Measurements from ENCODE around the gene B4GALT6.

B4GALT6 gene

GRCh38 chr18:31675404-31675803 is 9.0 kb downstream of the B4GALT6 start:
- Histone ChIP-seq H2AFZ (ENCODE audit: low read depth, low read length) (no peak overlapping the region), H3K9ac (ENCODE audit: low read length) (no peak overlapping the region), H3K36me3 (ENCODE audit: control insufficient read depth in 1 of 2, insufficient read depth in 2 of 2, low read depth in 1 of 2, low read length in 2 of 2) (no peaks in the 10 kb centered on the region), H3K23ac (ENCODE audit: low read length in 2 of 2) (no peak overlapping the region), H3K14ac (ENCODE audit: low read length in 2 of 2) (no peak overlapping the region), H3K27ac (ENCODE audit: low read length, poor library complexity, severe bottlenecking) (no peak overlapping the region), H4K91ac (ENCODE audit: low read length) (no peak overlapping the region), H3K27me3 (ENCODE audit: control insufficient read depth in 1 of 2, insufficient read depth in 1 of 2, low read length in 2 of 2) (no peaks in the 10 kb centered on the region), H3K4me2 (ENCODE audit: low read length, poor library complexity, severe bottlenecking) (no peak overlapping the region), H3K79me1 (replicated peaks; ENCODE audit: low read length, poor library complexity, severe bottlenecking) (peaks cover 25% of the 10 kb centered on the region), H3K9me3 (ENCODE audit: control insufficient read depth, low read length) (no peaks in the 10 kb centered on the region), H3K4ac (ENCODE audit: low read depth in 1 of 2, low read length in 2 of 2) (no peak overlapping the region), H3K4me1 (ENCODE audit: control insufficient read depth, insufficient read depth, low read depth, low read length) (peaks cover 4% of the 10 kb centered on the region), H3K4me3 (ENCODE audit: insufficient read depth in 1 of 2, low read depth in 1 of 2, low read length in 2 of 2) (no peak overlapping the region), H2AK5ac (ENCODE audit: low read length, severe bottlenecking) (no peak overlapping the region), H2BK120ac (ENCODE audit: low read depth, low read length) (no peak overlapping the region), H2BK15ac (ENCODE audit: low read depth, poor library complexity, severe bottlenecking) (no peak overlapping the region), H2BK12ac (ENCODE audit: low read length in 2 of 2) (no peak overlapping the region), H2BK5ac (ENCODE audit: low read depth, low read length, poor library complexity, severe bottlenecking) (no peak overlapping the region), H4K8ac (ENCODE audit: low read length) (no peak overlapping the region), H3K18ac (ENCODE audit: low read depth in 1 of 2, low read length in 2 of 2) (no peak overlapping the region)
- no peak for DNase-seq

- no peaks in the 10 kb centered on the region for H3K9me3 ChIP-seq (ENCODE audit: control insufficient read depth, low read length)
- no peak overlapping the region for H3K4me2 ChIP-seq (ENCODE audit: low read length, poor library complexity, severe bottlenecking)
- H3K4me1 ChIP-seq (ENCODE audit: control insufficient read depth, insufficient read depth, low read depth, low read length) = peaks cover 4% of the 10 kb centered on the region
- no peak overlapping the region for H3K23ac ChIP-seq (ENCODE audit: low read length in 2 of 2)
- H3K27ac ChIP-seq (ENCODE audit: low read length, poor library complexity, severe bottlenecking) = no peak overlapping the region
- H2AFZ ChIP-seq (ENCODE audit: low read depth, low read length) = no peak overlapping the region
- no peak for DNase-seq
- H4K8ac ChIP-seq (ENCODE audit: low read length) = no peak overlapping the region
- H3K4ac ChIP-seq (ENCODE audit: low read depth in 1 of 2, low read length in 2 of 2) = no peak overlapping the region
- peak overlapping the region in 1 of 2 experiments; percentile 42 for H3K4me3 ChIP-seq (ENCODE audit: insufficient read depth in 1 of 2, low read depth in 1 of 2, low read length in 2 of 2)
- no peak overlapping the region for H3K14ac ChIP-seq (ENCODE audit: low read length in 2 of 2)
- H3K79me1 ChIP-seq (replicated peaks; ENCODE audit: low read length, poor library complexity, severe bottlenecking) = peaks cover 14% of the 10 kb centered on the region
- no peaks in the 10 kb centered on the region for H3K27me3 ChIP-seq (ENCODE audit: control insufficient read depth in 1 of 2, insufficient read depth in 1 of 2, low read length in 2 of 2)
- H3K9ac ChIP-seq (ENCODE audit: low read length) = peak overlapping the region; percentile 54
- peak overlapping the region in 1 of 2 experiments; percentile 96 for H3K18ac ChIP-seq (ENCODE audit: low read depth in 1 of 2, low read length in 2 of 2)
- no peak overlapping the region for H4K91ac ChIP-seq (ENCODE audit: low read length)
- no peaks in the 10 kb centered on the region for H3K36me3 ChIP-seq (ENCODE audit: control insufficient read depth in 1 of 2, insufficient read depth in 2 of 2, low read depth in 1 of 2, low read length in 2 of 2)
- H2BK12ac ChIP-seq (ENCODE audit: low read length in 2 of 2) = no peak overlapping the region
- H2BK15ac ChIP-seq (ENCODE audit: low read depth, poor library complexity, severe bottlenecking) = no peak overlapping the region
- H2BK5ac ChIP-seq (ENCODE audit: low read depth, low read length, poor library complexity, severe bottlenecking) = no peak overlapping the region
- no peak overlapping the region for H2AK5ac ChIP-seq (ENCODE audit: low read length, severe bottlenecking)
- H2BK120ac ChIP-seq (ENCODE audit: low read depth, low read length) = no peak overlapping the region
Measured at GRCh38 chr18:31672628-31673135, 11.7 kb downstream of the B4GALT6 start.

GRCh38 chr18:31671951-31672350 is 12.4 kb downstream of the B4GALT6 start:
- no peak overlapping the region for H2BK120ac ChIP-seq (ENCODE audit: low read depth, low read length)

GRCh38 chr18:31669541-31669940 is 14.8 kb downstream of the B4GALT6 start:
- Histone ChIP-seq H3K4me2 (ENCODE audit: low read length, poor library complexity, severe bottlenecking) (no peak overlapping the region), H2BK15ac (ENCODE audit: low read depth, poor library complexity, severe bottlenecking) (no peak overlapping the region), H3K4me1 (ENCODE audit: control insufficient read depth, insufficient read depth, low read depth, low read length) (peaks cover 4% of the 10 kb centered on the region), H3K14ac (ENCODE audit: low read length in 2 of 2) (no peak overlapping the region), H3K23ac (ENCODE audit: low read length in 2 of 2) (no peak overlapping the region), H4K8ac (ENCODE audit: low read length) (no peak overlapping the region), H3K9ac (ENCODE audit: low read length) (no peak overlapping the region), H3K27me3 (ENCODE audit: control insufficient read depth in 1 of 2, insufficient read depth in 1 of 2, low read length in 2 of 2) (no peaks in the 10 kb centered on the region), H2AK5ac (ENCODE audit: low read length, severe bottlenecking) (no peak overlapping the region), H3K4me3 (ENCODE audit: insufficient read depth in 1 of 2, low read depth in 1 of 2, low read length in 2 of 2) (no peak overlapping the region), H3K27ac (ENCODE audit: low read length, poor library complexity, severe bottlenecking) (no peak overlapping the region), H3K18ac (ENCODE audit: low read depth in 1 of 2, low read length in 2 of 2) (no peak overlapping the region), H2BK5ac (ENCODE audit: low read depth, low read length, poor library complexity, severe bottlenecking) (no peak overlapping the region), H2BK120ac (ENCODE audit: low read depth, low read length) (no peak overlapping the region), H2BK12ac (ENCODE audit: low read length in 2 of 2) (no peak overlapping the region), H3K36me3 (ENCODE audit: control insufficient read depth in 1 of 2, insufficient read depth in 2 of 2, low read depth in 1 of 2, low read length in 2 of 2) (no peaks in the 10 kb centered on the region), H4K91ac (ENCODE audit: low read length) (no peak overlapping the region), H3K4ac (ENCODE audit: low read depth in 1 of 2, low read length in 2 of 2) (no peak overlapping the region), H3K79me1 (replicated peaks; ENCODE audit: low read length, poor library complexity, severe bottlenecking) (peaks cover 12% of the 10 kb centered on the region), H3K9me3 (ENCODE audit: control insufficient read depth, low read length) (no peaks in the 10 kb centered on the region), H2AFZ (ENCODE audit: low read depth, low read length) (no peak overlapping the region)
- WGBS = 71% methylated on average over 1 of the region's 2 CpGs
- no peak for DNase-seq

More at GRCh38 chr18:31671951-31672350, 12.4 kb downstream of the B4GALT6 start:
- Histone ChIP-seq H3K9ac (ENCODE audit: low read length) (peak overlapping the region; percentile 54), H2AFZ (ENCODE audit: low read depth, low read length) (no peak overlapping the region), H3K4me3 (ENCODE audit: insufficient read depth in 1 of 2, low read depth in 1 of 2, low read length in 2 of 2) (no peak overlapping the region), H3K4ac (ENCODE audit: low read depth in 1 of 2, low read length in 2 of 2) (no peak overlapping the region), H3K27ac (ENCODE audit: low read length, poor library complexity, severe bottlenecking) (no peak overlapping the region), H3K36me3 (ENCODE audit: control insufficient read depth in 1 of 2, insufficient read depth in 2 of 2, low read depth in 1 of 2, low read length in 2 of 2) (no peaks in the 10 kb centered on the region), H4K91ac (ENCODE audit: low read length) (no peak overlapping the region), H3K23ac (ENCODE audit: low read length in 2 of 2) (no peak overlapping the region), H3K4me1 (ENCODE audit: control insufficient read depth, insufficient read depth, low read depth, low read length) (peaks cover 4% of the 10 kb centered on the region), H2BK15ac (ENCODE audit: low read depth, poor library complexity, severe bottlenecking) (no peak overlapping the region), H2BK12ac (ENCODE audit: low read length in 2 of 2) (no peak overlapping the region), H2BK5ac (ENCODE audit: low read depth, low read length, poor library complexity, severe bottlenecking) (no peak overlapping the region), H3K14ac (ENCODE audit: low read length in 2 of 2) (no peak overlapping the region), H2AK5ac (ENCODE audit: low read length, severe bottlenecking) (no peak overlapping the region), H3K79me1 (replicated peaks; ENCODE audit: low read length, poor library complexity, severe bottlenecking) (peaks cover 14% of the 10 kb centered on the region), H4K8ac (ENCODE audit: low read length) (no peak overlapping the region), H3K27me3 (ENCODE audit: control insufficient read depth in 1 of 2, insufficient read depth in 1 of 2, low read length in 2 of 2) (no peaks in the 10 kb centered on the region), H3K18ac (ENCODE audit: low read depth in 1 of 2, low read length in 2 of 2) (no peak overlapping the region), H3K9me3 (ENCODE audit: control insufficient read depth, low read length) (no peaks in the 10 kb centered on the region), H3K4me2 (ENCODE audit: low read length, poor library complexity, severe bottlenecking) (no peak overlapping the region)
- WGBS = 64% methylated on average over 1 of the region's 1 CpG
- no peak for DNase-seq
